Loucy (cell line): ENCODE data around the gene AKAP6.

Experiments used
- EZH2phosphoT487 ChIP-seq: fragments of 200-600 bp; IDR thresholded peaks from 2 replicates; pipeline ENCODE4 v1.6.1; 2018; ENCODE audit warnings: antibody characterized with exemption, mild to moderate bottlenecking, moderate library complexity, borderline replicate concordance
- TF ChIP-seq, protein P1 (sequence below): fragments of 200-600 bp; sonication (generic); conservative IDR thresholded peaks from 2 replicates; pipeline ENCODE4 v1.5.1; 2014; ENCODE audit warnings: mild to moderate bottlenecking, antibody characterized with exemption, low read length

DNA sequence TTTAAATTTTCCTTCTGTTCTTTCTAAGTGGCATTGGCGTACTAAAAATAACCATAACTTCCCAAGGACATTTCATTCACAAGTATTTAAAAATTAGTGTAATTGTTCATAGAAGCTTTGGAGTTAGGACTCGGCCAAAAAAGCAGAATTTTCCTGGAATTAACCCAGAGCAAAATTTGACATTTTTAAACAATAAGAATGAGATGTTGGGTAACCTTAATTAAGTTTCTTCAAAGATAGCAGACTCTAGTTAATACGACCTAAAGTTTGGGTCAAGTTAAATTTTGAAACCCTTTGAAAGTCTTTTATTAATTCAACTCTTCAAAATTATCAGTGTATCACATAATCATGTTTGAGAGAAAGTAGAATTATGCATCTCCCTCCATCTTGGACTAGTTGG, 118.3 kb downstream of the AKAP6 start:
- TF ChIP-seq, protein P1, sequence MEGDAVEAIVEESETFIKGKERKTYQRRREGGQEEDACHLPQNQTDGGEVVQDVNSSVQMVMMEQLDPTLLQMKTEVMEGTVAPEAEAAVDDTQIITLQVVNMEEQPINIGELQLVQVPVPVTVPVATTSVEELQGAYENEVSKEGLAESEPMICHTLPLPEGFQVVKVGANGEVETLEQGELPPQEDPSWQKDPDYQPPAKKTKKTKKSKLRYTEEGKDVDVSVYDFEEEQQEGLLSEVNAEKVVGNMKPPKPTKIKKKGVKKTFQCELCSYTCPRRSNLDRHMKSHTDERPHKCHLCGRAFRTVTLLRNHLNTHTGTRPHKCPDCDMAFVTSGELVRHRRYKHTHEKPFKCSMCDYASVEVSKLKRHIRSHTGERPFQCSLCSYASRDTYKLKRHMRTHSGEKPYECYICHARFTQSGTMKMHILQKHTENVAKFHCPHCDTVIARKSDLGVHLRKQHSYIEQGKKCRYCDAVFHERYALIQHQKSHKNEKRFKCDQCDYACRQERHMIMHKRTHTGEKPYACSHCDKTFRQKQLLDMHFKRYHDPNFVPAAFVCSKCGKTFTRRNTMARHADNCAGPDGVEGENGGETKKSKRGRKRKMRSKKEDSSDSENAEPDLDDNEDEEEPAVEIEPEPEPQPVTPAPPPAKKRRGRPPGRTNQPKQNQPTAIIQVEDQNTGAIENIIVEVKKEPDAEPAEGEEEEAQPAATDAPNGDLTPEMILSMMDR = no peak
- TF ChIP-seq EZH2phosphoT487 = no peak
